HG02763 (cell line): ENCODE measurements around the gene TRMT112.

Experiments
- ATAC-seq: cut with Tn5 transposase; IDR thresholded peaks from one replicate; pipeline ENCODE4 v1.9.1; 2021; ENCODE audit warnings: mild to moderate bottlenecking, moderate library complexity; ENCODE audit not compliant: unreplicated experiment

The TRMT112 gene

GRCh38 chr11:64276653-64277431 is 40.5 kb downstream of the TRMT112 start:
- no peak for ATAC-seq

- ATAC-seq, result no peak
Measured at GRCh38 chr11:64275841-64276240, 41.5 kb downstream of the TRMT112 start.

- no peak for ATAC-seq
Measured at GRCh38 chr11:64275031-64275800, 42.1 kb downstream of the TRMT112 start.

GRCh38 chr11:64269540-64270220 is 47.7 kb downstream of the TRMT112 start:
- peak; percentile 74 for ATAC-seq

- peak; percentile 10 for ATAC-seq
Measured at GRCh38 chr11:64268893-64269539, 48.3 kb downstream of the TRMT112 start.

GRCh38 chr11:64268025-64268892 is 49.1 kb downstream of the TRMT112 start:
- no peak for ATAC-seq

- no peak for ATAC-seq
Measured at GRCh38 chr11:64267207-64267945, 50.0 kb downstream of the TRMT112 start.
